ENCODE measurements around the gene TRRAP. TPM values are rescaled to one million over a fixed set of nuclear protein-coding genes. Genes with fewer than 3 reads are reported as not detected.

Gene TRRAP
- total and polyA plus RNA-seq, 2 of the 4 experiments (the other 2 are of a cell fraction), result 12.5 to 18.1 TPM

- TF ChIP-seq ELK1 (IDR thresholded peaks at IDR 0.05; ENCODE audit: borderline replicate concordance, low read depth, low read length) (no peak), SMC3 (IDR thresholded peaks at IDR 0.05; ENCODE audit: low read depth, low read length) (no peak), MXI1 (IDR thresholded peaks at IDR 0.05; ENCODE audit: borderline replicate concordance, low read depth, low read length) (no peak), NFE2L2 (IDR thresholded peaks at IDR 0.05; ENCODE audit: low read depth, low read length) (no peak), CHD1 (IDR thresholded peaks at IDR 0.05; ENCODE audit: low read depth, low read length) (no peak)
These were observed 47.3 kb upstream of the TRRAP start (continued) for GRCh38 chr7:98830972-98831548.
